Left kidney (tissue), 8 donors: ENCODE data around the gene TM9SF2. TPM values are rescaled to one million over a fixed set of nuclear protein-coding genes. Genes with fewer than 3 reads are reported as not detected.
"Not testable (repeated sequence)": the region's sequence is repeated elsewhere in the genome, so short reads cannot be mapped to it uniquely, and the experiment has no call there.

Source experiments
- DNase-seq: peaks from one replicate; pipeline ENCODE4 v3.0.0-alpha.2; 2013
- long read RNA-seq, 8 donors: transcript quantifications; one replicate each; lab custom pipeline, GENCODE V29; 2026
- polyA plus RNA-seq: library from polyadenylated mRNA; unstranded; fragments of 120-200 nt; gene quantifications from one replicate; pipeline ENCODE4 v1.2.1, GENCODE V29; 2013; ENCODE audit not compliant: insufficient read length

The TM9SF2 gene
- polyA plus RNA-seq, result 220 TPM
- long read RNA-seq, donor 1, transcript TM9SF2-201 (17 exons, 3,430 nt), result major isoform, 89 of 132 reads
- long read RNA-seq, donor 1, partial matches to known transcripts, result 42 of 132 reads
- long read RNA-seq, donor 1, other reads (novel, unspliced or antisense), result 0 of 132 reads
- long read RNA-seq, donor 2, transcript TM9SF2-201 (17 exons, 3,430 nt), result major isoform, 71 of 87 reads
- long read RNA-seq, donor 2, partial matches to known transcripts, result 15 of 87 reads
- long read RNA-seq, donor 2, other reads (novel, unspliced or antisense), result 0 of 87 reads
- long read RNA-seq, donor 3, transcript TM9SF2-201 (17 exons, 3,430 nt), result major isoform, 57 of 82 reads
- long read RNA-seq, donor 3, partial matches to known transcripts, result 24 of 82 reads
- long read RNA-seq, donor 3, other reads (novel, unspliced or antisense), result 0 of 82 reads
- long read RNA-seq, donor 4, partial matches to known transcripts, result 17 of 18 reads
- long read RNA-seq, donor 4, other reads (novel, unspliced or antisense), result 0 of 18 reads
- long read RNA-seq, donor 5, transcript TM9SF2-201 (17 exons, 3,430 nt), result major isoform, 115 of 179 reads
- long read RNA-seq, donor 5, partial matches to known transcripts, result 57 of 179 reads
- long read RNA-seq, donor 5, other reads (novel, unspliced or antisense), result 5 of 179 reads
- long read RNA-seq, donor 6, transcript TM9SF2-201 (17 exons, 3,430 nt), result major isoform, 73 of 135 reads
- long read RNA-seq, donor 6, partial matches to known transcripts, result 62 of 135 reads
- long read RNA-seq, donor 6, other reads (novel, unspliced or antisense), result 0 of 135 reads
- long read RNA-seq, donor 7, transcript TM9SF2-201 (17 exons, 3,430 nt), result major isoform, 96 of 147 reads
- long read RNA-seq, donor 7, partial matches to known transcripts, result 45 of 147 reads
- long read RNA-seq, donor 7, other reads (novel, unspliced or antisense), result 6 of 147 reads
- long read RNA-seq, donor 8, transcript TM9SF2-201 (17 exons, 3,430 nt), result major isoform, 42 of 42 reads
- long read RNA-seq, donor 8, partial matches to known transcripts, result 0 of 42 reads
- long read RNA-seq, donor 8, other reads (novel, unspliced or antisense), result 0 of 42 reads

- DNase-seq, result peak; percentile 98
Measured at GRCh38 chr13:99501184-99501847, at the start of gene TM9SF2. Gene TM9SF2 (plus strand): TSS chr13:99501472. CDS start chr13:99501607, 135 bp downstream.

GRCh38 chr13:99454518-99455183, 46.6 kb upstream of the TM9SF2 start:
- DNase-seq, result no peak

- DNase-seq, result no peak
Measured at GRCh38 chr13:99459099-99459850, 42.0 kb upstream of the TM9SF2 start.

GRCh38 chr13:99460802-99461201, 40.5 kb upstream of the TM9SF2 start:
- DNase-seq, result not testable (repeated sequence)

- DNase-seq, result no peak
Measured at GRCh38 chr13:99463646-99464397, 37.5 kb upstream of the TM9SF2 start.

GRCh38 chr13:99464441-99464949, 36.8 kb upstream of the TM9SF2 start:
- DNase-seq, result no peak

- no peak for DNase-seq
Measured at GRCh38 chr13:99465454-99465853, 35.8 kb upstream of the TM9SF2 start.

- DNase-seq, result no peak
Measured at GRCh38 chr13:99467764-99468163, 33.5 kb upstream of the TM9SF2 start.

GRCh38 chr13:99469041-99469440, 32.2 kb upstream of the TM9SF2 start:
- no peak for DNase-seq

GRCh38 chr13:99470027-99470426, 31.2 kb upstream of the TM9SF2 start:
- DNase-seq, result no peak

GRCh38 chr13:99471221-99472121, 29.8 kb upstream of the TM9SF2 start:
- DNase-seq, result no peak

- DNase-seq, result no peak
Measured at GRCh38 chr13:99472122-99472440, 29.2 kb upstream of the TM9SF2 start.

GRCh38 chr13:99473515-99473914, 27.8 kb upstream of the TM9SF2 start:
- DNase-seq, result no peak

- no peak for DNase-seq
Measured at GRCh38 chr13:99476648-99477047, 24.6 kb upstream of the TM9SF2 start.

GRCh38 chr13:99477493-99477892, 23.8 kb upstream of the TM9SF2 start:
- DNase-seq, result no peak

- no peak for DNase-seq
Measured at GRCh38 chr13:99481366-99481765, 19.9 kb upstream of the TM9SF2 start.

GRCh38 chr13:99484473-99484872, 16.8 kb upstream of the TM9SF2 start:
- DNase-seq, result no peak

- no peak for DNase-seq
Measured at GRCh38 chr13:99486996-99487395, 14.3 kb upstream of the TM9SF2 start.

GRCh38 chr13:99489028-99489427, 12.2 kb upstream of the TM9SF2 start:
- DNase-seq, result no peak
